HFF-Myc (cell line): Measurements from ENCODE around the gene BCL2L15.

Source experiments
- DNase-seq: peaks from one replicate; pipeline ENCODE4 v3.0.0-alpha.2; 2011; ENCODE audit warnings: low read depth; ENCODE audit errors: extremely low read depth
- H3K4me3 ChIP-seq: replicated peaks from 2 replicates; pipeline ENCODE4 v1.5.1; 2011; ENCODE audit warnings: low read depth, mild to moderate bottlenecking, control low read depth, low read length
- TF ChIP-seq, protein P1 (sequence below): IDR thresholded peaks from 2 replicates; pipeline ENCODE4 v1.5.1; 2012; ENCODE audit warnings: mild to moderate bottlenecking, low read depth, low read length, control low read depth; ENCODE audit errors: missing control alignments

BCL2L15 gene

DNA sequence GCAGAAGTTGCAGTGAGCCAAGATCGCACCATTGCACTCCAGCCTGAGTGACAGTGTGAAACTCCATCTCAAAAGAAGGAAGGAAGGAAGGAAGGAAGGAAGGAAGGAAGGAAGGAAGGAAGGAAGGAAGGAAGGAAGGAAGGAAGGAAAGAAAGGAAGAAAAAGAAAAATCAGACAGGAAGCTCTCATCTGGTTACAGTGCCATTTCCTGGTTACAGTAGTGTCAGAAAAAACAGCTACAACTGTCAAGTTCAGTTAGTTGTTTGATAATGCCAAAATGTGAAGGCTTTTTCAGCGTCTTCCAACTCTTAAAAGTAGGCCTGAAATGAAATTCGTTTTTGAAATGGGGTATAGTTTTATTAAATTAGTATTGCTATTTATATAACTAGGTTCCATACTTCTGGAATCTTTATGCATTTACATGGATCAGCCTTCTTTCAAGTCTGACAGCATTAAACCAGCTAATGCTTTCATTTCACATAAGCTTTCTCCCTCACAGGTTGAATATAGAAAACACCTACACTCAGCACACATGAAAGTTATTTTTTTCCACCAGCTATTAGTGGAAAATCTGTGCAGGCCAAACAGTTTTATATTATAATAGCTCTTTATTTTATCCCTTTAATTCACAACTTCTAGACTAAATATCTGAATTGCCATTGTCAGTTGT is 37.1 kb downstream of the BCL2L15 start:
- TF ChIP-seq, protein P1, sequence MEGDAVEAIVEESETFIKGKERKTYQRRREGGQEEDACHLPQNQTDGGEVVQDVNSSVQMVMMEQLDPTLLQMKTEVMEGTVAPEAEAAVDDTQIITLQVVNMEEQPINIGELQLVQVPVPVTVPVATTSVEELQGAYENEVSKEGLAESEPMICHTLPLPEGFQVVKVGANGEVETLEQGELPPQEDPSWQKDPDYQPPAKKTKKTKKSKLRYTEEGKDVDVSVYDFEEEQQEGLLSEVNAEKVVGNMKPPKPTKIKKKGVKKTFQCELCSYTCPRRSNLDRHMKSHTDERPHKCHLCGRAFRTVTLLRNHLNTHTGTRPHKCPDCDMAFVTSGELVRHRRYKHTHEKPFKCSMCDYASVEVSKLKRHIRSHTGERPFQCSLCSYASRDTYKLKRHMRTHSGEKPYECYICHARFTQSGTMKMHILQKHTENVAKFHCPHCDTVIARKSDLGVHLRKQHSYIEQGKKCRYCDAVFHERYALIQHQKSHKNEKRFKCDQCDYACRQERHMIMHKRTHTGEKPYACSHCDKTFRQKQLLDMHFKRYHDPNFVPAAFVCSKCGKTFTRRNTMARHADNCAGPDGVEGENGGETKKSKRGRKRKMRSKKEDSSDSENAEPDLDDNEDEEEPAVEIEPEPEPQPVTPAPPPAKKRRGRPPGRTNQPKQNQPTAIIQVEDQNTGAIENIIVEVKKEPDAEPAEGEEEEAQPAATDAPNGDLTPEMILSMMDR: no peak
- DNase-seq: no peak
- H3K4me3 ChIP-seq: no peak overlapping the region

DNA sequence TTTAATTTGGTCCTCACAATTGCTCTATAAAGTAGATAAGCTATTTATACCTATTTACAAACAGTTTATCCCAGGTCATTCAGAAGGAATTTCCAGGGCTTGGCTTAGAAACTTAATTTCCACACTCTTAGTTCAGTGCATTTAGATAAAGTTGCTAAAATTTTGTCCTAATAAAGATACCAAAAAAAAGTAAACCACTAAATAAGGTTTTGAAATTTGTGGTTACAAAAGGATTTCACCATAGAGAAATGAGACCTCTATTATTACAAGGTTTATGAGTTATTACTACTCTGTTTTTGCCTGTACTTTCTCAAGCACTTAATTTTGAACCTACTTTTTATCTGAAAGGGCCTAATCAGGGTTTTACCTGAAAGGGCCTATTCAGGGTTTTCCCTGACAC is 38.3 kb downstream of the BCL2L15 start:
- H3K4me3 ChIP-seq: no peak overlapping the region
- DNase-seq: no peak
- TF ChIP-seq, protein P1: no peak

DNA sequence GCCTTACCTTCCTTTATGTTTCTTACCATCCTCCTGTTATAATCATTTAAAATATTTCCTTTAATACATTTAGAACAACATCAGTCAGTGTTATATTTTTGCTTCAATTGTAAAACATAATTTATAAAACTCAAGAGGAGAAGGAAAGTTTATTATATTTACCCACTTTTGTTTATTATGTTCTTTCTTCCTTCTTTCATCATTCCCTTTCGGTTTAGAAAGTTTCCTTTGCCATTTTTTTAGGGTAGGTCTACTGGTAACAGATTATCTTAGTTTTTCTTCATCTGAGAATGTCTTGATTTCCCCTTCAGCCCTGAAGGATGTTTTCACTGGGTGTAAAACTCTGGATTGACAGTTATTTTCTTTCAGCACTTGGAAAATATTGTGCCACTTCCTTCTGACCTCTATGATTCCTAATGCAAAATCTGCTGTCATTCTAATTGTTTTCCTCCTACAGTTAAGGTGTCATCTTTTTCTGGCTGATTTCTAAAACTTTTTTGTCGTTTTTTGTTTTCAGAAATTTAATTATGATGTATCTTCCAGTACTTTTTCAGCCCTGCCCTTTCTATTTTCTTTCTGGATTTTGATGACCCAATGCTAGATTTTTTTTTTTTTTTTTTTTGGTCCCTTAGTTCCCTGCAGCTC is 40.9 kb downstream of the BCL2L15 start:
- TF ChIP-seq, protein P1: no peak
- no peak overlapping the region for H3K4me3 ChIP-seq
- DNase-seq: no peak

DNA sequence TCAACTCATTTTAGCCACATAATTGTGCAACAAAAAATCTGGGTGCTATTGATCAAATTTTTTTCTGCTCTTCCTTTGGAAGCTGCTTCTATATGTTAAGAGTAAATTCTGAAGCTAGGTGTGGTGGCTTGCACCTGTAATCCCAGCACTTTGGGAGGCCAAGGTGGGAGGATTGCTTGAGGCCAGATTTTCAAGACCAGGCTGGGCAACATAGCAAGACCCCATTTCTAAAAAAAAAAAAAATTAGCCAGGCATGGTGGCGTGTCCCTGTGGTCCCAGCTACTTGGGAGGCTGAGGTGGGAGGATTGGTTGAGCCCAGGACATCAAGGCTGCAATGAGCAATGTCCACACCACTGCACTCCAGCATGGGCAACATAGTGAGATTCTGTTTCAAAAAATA is 50.8 kb downstream of the BCL2L15 start:
- TF ChIP-seq, protein P1: no peak
- no peak overlapping the region for H3K4me3 ChIP-seq
- no peak for DNase-seq

DNA sequence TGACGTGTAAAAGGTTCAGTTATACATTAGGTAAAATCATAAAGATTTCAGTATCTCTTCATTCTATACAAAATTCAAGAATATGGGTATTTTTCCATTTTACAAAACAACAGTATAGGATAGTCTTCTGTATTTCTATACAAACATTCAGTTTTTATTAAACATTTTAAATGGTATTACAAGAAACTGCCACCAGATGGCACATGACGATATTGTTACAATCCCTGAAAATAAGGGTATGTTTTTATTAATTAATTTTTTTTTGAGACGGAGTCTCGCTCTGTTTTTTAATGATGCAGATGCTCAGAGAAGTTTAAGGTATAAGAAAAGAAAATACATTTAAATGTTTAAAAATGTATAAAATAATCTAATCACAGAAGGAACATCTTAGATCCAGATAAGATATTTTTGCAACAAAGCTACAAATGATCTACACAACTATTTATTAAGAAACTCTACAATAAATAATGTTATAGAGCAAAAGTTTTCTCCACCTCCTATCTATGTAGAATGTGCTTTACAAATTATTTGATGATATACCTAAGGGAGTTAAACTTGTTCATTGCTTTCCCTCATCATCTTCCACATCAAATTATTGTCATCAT is 51.6 kb downstream of the BCL2L15 start:
- TF ChIP-seq, protein P1: peak; percentile 8
- no peak for DNase-seq
- H3K4me3 ChIP-seq: no peak overlapping the region

DNA sequence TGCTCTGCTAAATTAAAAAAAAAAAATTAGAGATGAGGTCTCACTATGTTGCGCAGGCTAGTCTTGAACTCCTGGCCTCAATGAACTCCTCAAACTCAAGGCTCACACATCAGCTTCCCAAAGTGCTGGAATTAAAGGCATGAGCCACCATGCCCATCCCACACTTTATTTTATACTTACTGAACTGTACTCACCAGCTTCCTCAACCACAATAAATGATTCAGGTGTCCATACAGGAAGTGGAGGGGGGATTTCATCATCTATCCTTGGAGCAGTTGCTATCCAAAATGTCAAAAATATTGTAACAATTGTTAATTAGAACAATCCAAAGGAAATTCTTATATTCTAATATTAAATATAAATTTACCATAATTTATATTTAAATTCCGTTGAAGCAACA is 52.7 kb downstream of the BCL2L15 start:
- TF ChIP-seq, protein P1: no peak
- DNase-seq: no peak
- H3K4me3 ChIP-seq: no peak overlapping the region
